ENCODE measurements around the gene GTF2H4. TPM values are rescaled to one million over a fixed set of nuclear protein-coding genes. Genes with fewer than 3 reads are reported as not detected.
"Not testable (repeated sequence)": the region's sequence is repeated elsewhere in the genome, so short reads cannot be mapped to it uniquely, and the experiment has no call there.

The GTF2H4 gene
- total RNA-seq, 2 donors from 2014 or later = 18.3 to 34.4 TPM

- DNase-seq (peak in 1 of 2 donors; percentile 10), ATAC-seq (no peak)
- intact Hi-C loops (cut with DNase I, micrococcal nuclease) = no loop called here
Measured at GRCh38 chr6:30890646-30891449, 17.2 kb upstream of the GTF2H4 start.

GRCh38 chr6:30891450-30891723 lies 16.6 kb upstream of the GTF2H4 start:
- ATAC-seq (no peak), DNase-seq (no peak)
- intact Hi-C loops (cut with DNase I, micrococcal nuclease) = no loop called here

GRCh38 chr6:30891816-30892538 lies 16.0 kb upstream of the GTF2H4 start:
- ATAC-seq = no peak
- intact Hi-C loops (cut with DNase I, micrococcal nuclease) = no loop called here
- DNase-seq = no peak

GRCh38 chr6:30893001-30893591 lies 14.9 kb upstream of the GTF2H4 start:
- DNase-seq = peak in 1 of 2 donors; percentile 15
- ATAC-seq = no peak
- intact Hi-C loops (cut with DNase I, micrococcal nuclease) = no loop called here

GRCh38 chr6:30893666-30894065 lies 14.3 kb upstream of the GTF2H4 start:
- intact Hi-C loops (cut with DNase I, micrococcal nuclease) = no loop called here
- no peak for ATAC-seq
- no peak for DNase-seq

- no peak for ATAC-seq
- intact Hi-C loops (cut with DNase I, micrococcal nuclease) = no loop called here
Measured at GRCh38 chr6:30894381-30894780, 13.6 kb upstream of the GTF2H4 start.

GRCh38 chr6:30894935-30895334 lies 13.1 kb upstream of the GTF2H4 start:
- ATAC-seq = no peak
- no peak for DNase-seq
- intact Hi-C loops (cut with DNase I, micrococcal nuclease) = no loop called here

More at GRCh38 chr6:30894381-30894780, 13.6 kb upstream of the GTF2H4 start:
- no peak for DNase-seq

GRCh38 chr6:30895343-30895742 lies 12.7 kb upstream of the GTF2H4 start:
- intact Hi-C loops (cut with DNase I, micrococcal nuclease) = no loop called here
- DNase-seq (no peak), ATAC-seq (no peak)

- intact Hi-C loops (cut with DNase I, micrococcal nuclease) = no loop called here
- DNase-seq = no peak
- no peak for ATAC-seq
Measured at GRCh38 chr6:30896541-30896940, 11.5 kb upstream of the GTF2H4 start.

- intact Hi-C loops (cut with DNase I, micrococcal nuclease) = no loop called here
- ATAC-seq = no peak
Measured at GRCh38 chr6:30897882-30898281, 10.1 kb upstream of the GTF2H4 start.

GRCh38 chr6:30898750-30899360 lies 9.2 kb upstream of the GTF2H4 start:
- no peak for DNase-seq
- intact Hi-C loops (cut with DNase I, micrococcal nuclease) = no loop called here
- ATAC-seq = peak; percentile 2

More at GRCh38 chr6:30897882-30898281, 10.1 kb upstream of the GTF2H4 start:
- DNase-seq = no peak

GRCh38 chr6:30900863-30901417 lies 7.1 kb upstream of the GTF2H4 start:
- intact Hi-C loops (cut with DNase I, micrococcal nuclease) = no loop called here
- no peak for DNase-seq

GRCh38 chr6:30901436-30901835 lies 6.6 kb upstream of the GTF2H4 start:
- DNase-seq (no peak), ATAC-seq (peak; percentile 9)
- intact Hi-C loops (cut with DNase I, micrococcal nuclease) = no loop called here

More at GRCh38 chr6:30900863-30901417, 7.1 kb upstream of the GTF2H4 start:
- peak; percentile 6 for ATAC-seq

GRCh38 chr6:30902196-30902595 lies 5.8 kb upstream of the GTF2H4 start:
- intact Hi-C loops (cut with DNase I, micrococcal nuclease); ATAC-seq; DNase-seq: not testable (repeated sequence)

GRCh38 chr6:30902709-30903108 lies 5.3 kb upstream of the GTF2H4 start:
- intact Hi-C loops (cut with DNase I, micrococcal nuclease) = no loop called here
- no peak for ATAC-seq
- no peak for DNase-seq

- intact Hi-C loops (cut with DNase I, micrococcal nuclease) = no loop called here
- ATAC-seq (no peak), DNase-seq (no peak)
Measured at GRCh38 chr6:30903236-30903635, 4.8 kb upstream of the GTF2H4 start.

- ATAC-seq (peak; percentile 65), DNase-seq (peak; percentile 42 to 50)
- intact Hi-C loops (cut with DNase I, micrococcal nuclease) = not testable (repeated sequence)
Measured at GRCh38 chr6:30907290-30907757, 683 bp upstream of the GTF2H4 start.

GRCh38 chr6:30908700-30909099 lies 693 bp downstream of the GTF2H4 start:
- no peak for DNase-seq
- no peak for ATAC-seq
- intact Hi-C loops (cut with DNase I, micrococcal nuclease) = no loop called here

GRCh38 chr6:30910473-30910872 lies 2.5 kb downstream of the GTF2H4 start:
- DNase-seq; intact Hi-C loops (cut with DNase I, micrococcal nuclease); ATAC-seq: not testable (repeated sequence)
